GM10266 (cell line): ENCODE measurements around the gene NEK6.
"Not testable (repeated sequence)": the region's sequence is repeated elsewhere in the genome, so short reads cannot be mapped to it uniquely, and the experiment has no call there.

Experiments used
- DNase-seq: peaks from one replicate; pipeline ENCODE4 v3.0.0; 2012; ENCODE audit errors: extremely low spot score
- TF ChIP-seq, protein P1 (sequence below): IDR thresholded peaks from 2 replicates; pipeline ENCODE4 v1.5.1; 2012; ENCODE audit warnings: mild to moderate bottlenecking, low read depth; ENCODE audit not compliant: control insufficient read depth, insufficient read depth; ENCODE audit errors: missing control alignments

The NEK6 gene

GRCh38 chr9:124248066-124248465, 9.7 kb upstream of the NEK6 start:
- no peak for DNase-seq
- TF ChIP-seq, protein P1, sequence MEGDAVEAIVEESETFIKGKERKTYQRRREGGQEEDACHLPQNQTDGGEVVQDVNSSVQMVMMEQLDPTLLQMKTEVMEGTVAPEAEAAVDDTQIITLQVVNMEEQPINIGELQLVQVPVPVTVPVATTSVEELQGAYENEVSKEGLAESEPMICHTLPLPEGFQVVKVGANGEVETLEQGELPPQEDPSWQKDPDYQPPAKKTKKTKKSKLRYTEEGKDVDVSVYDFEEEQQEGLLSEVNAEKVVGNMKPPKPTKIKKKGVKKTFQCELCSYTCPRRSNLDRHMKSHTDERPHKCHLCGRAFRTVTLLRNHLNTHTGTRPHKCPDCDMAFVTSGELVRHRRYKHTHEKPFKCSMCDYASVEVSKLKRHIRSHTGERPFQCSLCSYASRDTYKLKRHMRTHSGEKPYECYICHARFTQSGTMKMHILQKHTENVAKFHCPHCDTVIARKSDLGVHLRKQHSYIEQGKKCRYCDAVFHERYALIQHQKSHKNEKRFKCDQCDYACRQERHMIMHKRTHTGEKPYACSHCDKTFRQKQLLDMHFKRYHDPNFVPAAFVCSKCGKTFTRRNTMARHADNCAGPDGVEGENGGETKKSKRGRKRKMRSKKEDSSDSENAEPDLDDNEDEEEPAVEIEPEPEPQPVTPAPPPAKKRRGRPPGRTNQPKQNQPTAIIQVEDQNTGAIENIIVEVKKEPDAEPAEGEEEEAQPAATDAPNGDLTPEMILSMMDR: no peak

DNA sequence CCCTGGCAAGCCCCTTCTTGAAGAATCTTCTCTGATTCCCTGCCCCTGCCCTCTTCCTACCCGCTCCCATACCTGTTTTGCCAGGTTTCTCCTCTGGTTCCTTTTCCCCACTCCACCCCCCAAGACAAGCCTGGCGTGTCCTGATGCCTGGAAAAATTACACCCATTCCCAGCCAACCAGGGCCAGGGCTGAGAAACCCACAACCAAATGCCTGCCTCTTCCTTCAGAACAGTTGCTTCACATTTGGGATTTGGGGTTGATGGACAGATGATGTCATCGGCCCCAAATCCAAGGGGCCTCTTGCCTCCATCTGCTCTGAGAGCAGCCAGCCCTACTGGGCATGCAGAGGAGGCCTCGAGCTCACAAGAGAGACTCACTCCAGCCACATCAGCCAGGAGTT, 8.8 kb upstream of the NEK6 start:
- TF ChIP-seq, protein P1: no peak
- peak; percentile 5 for DNase-seq

DNA sequence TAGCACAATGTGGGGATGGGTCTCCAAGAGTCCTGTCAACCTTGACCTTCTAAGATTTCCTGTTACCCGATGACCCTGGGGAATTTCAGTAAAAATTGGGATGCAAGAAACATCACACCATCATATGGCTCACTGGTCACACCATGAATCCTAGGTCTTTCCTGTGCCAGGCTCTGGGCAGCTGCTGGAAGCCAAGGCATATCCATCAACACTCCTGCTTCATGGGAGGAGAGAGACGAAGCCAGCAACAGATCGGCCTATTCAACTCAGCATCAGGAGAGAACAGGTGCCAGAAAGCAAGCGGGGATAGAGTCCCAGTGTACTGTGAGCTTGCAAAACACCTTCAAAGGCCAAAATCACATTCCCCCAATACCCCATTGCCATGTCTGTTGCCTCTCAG, 6.5 kb upstream of the NEK6 start:
- TF ChIP-seq, protein P1: no peak
- no peak for DNase-seq

GRCh38 chr9:124251605-124252378, 6.0 kb upstream of the NEK6 start:
- TF ChIP-seq, protein P1: no peak
- no peak for DNase-seq

- not testable (repeated sequence) for DNase-seq
Observed at GRCh38 chr9:124252878-124253277, 4.9 kb upstream of the NEK6 start.

DNA sequence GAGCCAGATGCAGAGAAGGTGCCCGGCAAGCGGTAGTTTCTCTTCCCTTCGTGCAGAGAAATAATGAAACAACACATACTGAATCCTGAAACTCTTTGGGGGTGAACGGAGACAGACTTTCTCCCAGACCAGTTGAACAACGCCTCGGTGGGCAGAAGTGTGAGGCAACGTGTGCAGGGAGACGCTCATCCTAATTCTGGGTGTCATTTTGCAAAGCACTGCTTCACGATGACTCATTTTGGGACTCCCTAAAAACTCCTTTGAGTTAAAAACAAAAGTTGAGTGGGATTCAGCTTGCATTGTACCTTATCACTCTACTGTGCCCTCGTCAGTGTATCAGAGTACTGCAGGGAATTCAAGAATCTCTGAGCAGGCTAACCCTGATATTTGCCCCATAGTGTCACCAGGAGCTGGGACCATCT, 3.5 kb upstream of the NEK6 start:
- peak; percentile 80 for DNase-seq
- TF ChIP-seq, protein P1: no peak

GRCh38 chr9:124255222-124255621, 2.5 kb upstream of the NEK6 start:
- DNase-seq: no peak
- TF ChIP-seq, protein P1: no peak
